ENCODE data around the gene ACBD3. TPM values are rescaled to one million over a fixed set of nuclear protein-coding genes. Genes with fewer than 3 reads are reported as not detected.
A peak's percentile ranks its signal among the peaks of the same experiment; 100 is the strongest.

The ACBD3 gene
- total RNA-seq, 1 donor: 95.4 TPM

- no peak for DNase-seq (ENCODE audit: low read depth)
These were observed 36.1 kb upstream of the ACBD3 start for GRCh38 chr1:226222686-226223085.

GRCh38 chr1:226220473-226221189 is 34.1 kb upstream of the ACBD3 start:
- TF ChIP-seq CTCF (IDR thresholded peaks at IDR 0.05; ENCODE audit: insufficient read depth, low read depth, low read length): no peak
- H3K4me3 ChIP-seq (ENCODE audit: low read depth, low read length): no peak overlapping the region
- DNase-seq (ENCODE audit: low read depth): no peak

More at GRCh38 chr1:226222686-226223085, 36.1 kb upstream of the ACBD3 start:
- H3K4me3 ChIP-seq (ENCODE audit: low read depth, low read length): no peak overlapping the region
- TF ChIP-seq CTCF (IDR thresholded peaks at IDR 0.05; ENCODE audit: insufficient read depth, low read depth, low read length): no peak

DNA sequence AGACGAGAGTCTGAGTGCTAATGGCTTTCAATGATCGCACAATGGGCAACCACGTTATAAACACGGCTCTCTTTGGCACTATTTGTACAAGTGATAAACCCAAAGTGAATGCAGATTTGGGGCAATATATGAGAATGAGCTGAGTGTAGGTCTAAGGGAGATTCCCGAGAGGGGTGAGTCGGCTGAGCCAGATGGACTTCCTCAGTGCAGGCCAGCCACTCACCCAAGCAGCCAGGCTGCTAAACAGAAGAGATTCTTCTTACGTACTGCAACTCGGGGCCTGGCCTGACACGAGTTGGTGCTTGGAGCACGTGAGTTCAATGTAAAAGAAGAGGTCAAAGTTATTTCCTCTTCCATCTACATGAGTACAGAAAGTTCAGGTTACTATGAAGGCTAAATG is 30.7 kb upstream of the ACBD3 start:
- TF ChIP-seq CTCF (IDR thresholded peaks at IDR 0.05; ENCODE audit: insufficient read depth, low read depth, low read length): no peak
- peak; percentile 8 for DNase-seq (ENCODE audit: low read depth)
- H3K4me3 ChIP-seq (ENCODE audit: low read depth, low read length): no peak overlapping the region

GRCh38 chr1:226216056-226216455 is 29.5 kb upstream of the ACBD3 start:
- no peak for DNase-seq (ENCODE audit: low read depth)
- TF ChIP-seq CTCF (IDR thresholded peaks at IDR 0.05; ENCODE audit: insufficient read depth, low read depth, low read length): no peak
- H3K4me3 ChIP-seq (ENCODE audit: low read depth, low read length): no peak overlapping the region

- no peak overlapping the region for H3K4me3 ChIP-seq (ENCODE audit: low read depth, low read length)
- TF ChIP-seq CTCF (IDR thresholded peaks at IDR 0.05; ENCODE audit: insufficient read depth, low read depth, low read length): no peak
- no peak for DNase-seq (ENCODE audit: low read depth)
These were observed 28.7 kb upstream of the ACBD3 start for GRCh38 chr1:226215239-226215638.

GRCh38 chr1:226212545-226212944 is 26.0 kb upstream of the ACBD3 start:
- no peak for TF ChIP-seq CTCF (IDR thresholded peaks at IDR 0.05; ENCODE audit: insufficient read depth, low read depth, low read length)
- no peak overlapping the region for H3K4me3 ChIP-seq (ENCODE audit: low read depth, low read length)
- DNase-seq (ENCODE audit: low read depth): no peak
